HepG2 (cell line): Measurements from ENCODE around the gene RBM47. TPM values are rescaled to one million over a fixed set of nuclear protein-coding genes. Genes with fewer than 3 reads are reported as not detected.

Source experiments
- ATAC-seq: fragments of 200-7000 bp; cut with Tn5 transposase; 3 replicates; pipeline ENCODE4 v1.9.1; 2020; ENCODE audit warnings: mild to moderate bottlenecking, moderate library complexity
- BruUV-seq: library from RNA; stranded (reverse); fragments of 400-500 nt; replicated peaks from 2 replicates; lab custom pipeline; 2021; lab: Mats Ljungman, UMichigan
- CTCF ChIA-PET: fragments of 300-600 bp; formaldehyde crosslinking; extraction: SDS; loops from one replicate; lab custom pipeline; 2021; ENCODE audit warnings: low total read pairs, inconsistent platforms, low intra/inter-chr PET ratio; lab: Yijun Ruan, JAX
- POLR2A ChIA-PET: fragments of 350-600 bp; sonication (Branson Sonifier 250); formaldehyde crosslinking; loops from one replicate; lab custom pipeline; 2020; ENCODE audit warnings: antibody characterized with exemption, inconsistent platforms; lab: Yijun Ruan, JAX
- DNase-seq: peaks from one replicate; pipeline ENCODE4 v3.0.0-alpha.2; 2015; ENCODE audit warnings: low spot score
- FAIRE-seq: peaks from 3 replicates; lab custom pipeline; 2011; peaks lifted over from hg19 to GRCh38; lab: Jason Lieb, UNC
- H2AFZ ChIP-seq: one replicate; pipeline ENCODE4 v1.6.1; 2011; ENCODE audit warnings: low read length, inconsistent platforms
- H3K27ac ChIP-seq: fragments of 300-600 bp; 3 replicates; pipeline ENCODE4 v1.8.0; 2011; ENCODE audit warnings: mixed run types, mild to moderate bottlenecking, mixed read lengths, low read length, inconsistent platforms; ENCODE audit not compliant: insufficient read depth; ENCODE audit errors: extremely low read length
- H3K27me3 ChIP-seq, 2 experiments: fragments of 200-600 bp in 1 of 2; 2 replicates in 1 of 2; 3 replicates in 1 of 2; pipeline versions ENCODE4 v1.6.0 to v1.8.0; 2011; ENCODE audit warnings: low read length in 2 of 2, mild to moderate bottlenecking in 2 of 2, moderate library complexity in 2 of 2, inconsistent platforms in 1 of 2; ENCODE audit not compliant: insufficient read depth in 2 of 2, control insufficient read depth in 1 of 2
- H3K36me3 ChIP-seq, 2 experiments: fragments of 200-600 bp in 1 of 2; replicated peaks in 1 of 2; 2 replicates in 1 of 2; 3 replicates in 1 of 2; pipeline versions ENCODE4 v1.5.1 to v1.8.0; 2011; ENCODE audit warnings: low read length in 2 of 2, inconsistent platforms in 1 of 2; ENCODE audit not compliant: insufficient read depth in 2 of 2, control insufficient read depth in 1 of 2
- H3K4me1 ChIP-seq: 2 replicates; pipeline ENCODE4 v1.5.1; 2012; ENCODE audit warnings: low read length, inconsistent platforms; ENCODE audit not compliant: insufficient read depth
- H3K4me2 ChIP-seq: 2 replicates; pipeline ENCODE4 v1.6.0; 2011; ENCODE audit warnings: low read depth, low read length, inconsistent platforms
- H3K4me3 ChIP-seq, 3 experiments: fragments of 200-600 bp in 1 of 3; sonication (generic), shearing (Covaris generic) in 1 of 3; replicated peaks in 1 of 3; 2 replicates each; pipeline ENCODE4 v1.5.1; 2011 to 2016; ENCODE audit warnings: low read length in 3 of 3, inconsistent platforms in 2 of 3, low read depth in 2 of 3, mild to moderate bottlenecking in 2 of 3, control low read depth in 1 of 3, mixed read lengths in 1 of 3; ENCODE audit not compliant: insufficient read depth in 1 of 3
- H3K79me2 ChIP-seq: one replicate; pipeline ENCODE4 v1.6.1; 2011; ENCODE audit warnings: low read length, inconsistent platforms; ENCODE audit not compliant: insufficient read depth
- H3K9ac ChIP-seq: 2 replicates; pipeline ENCODE4 v1.6.0; 2011; ENCODE audit warnings: mild to moderate bottlenecking, low read depth, low read length, inconsistent platforms; ENCODE audit not compliant: insufficient read depth
- H3K9me3 ChIP-seq: 2 replicates; pipeline ENCODE4 v1.5.1; 2012; ENCODE audit warnings: mild to moderate bottlenecking, low read length
- H4K20me1 ChIP-seq: 2 replicates; pipeline ENCODE4 v1.6.0; 2011; ENCODE audit warnings: inconsistent platforms, mild to moderate bottlenecking, low read length, moderate library complexity; ENCODE audit not compliant: insufficient read depth
- FOXM1 ChIP-seq: sonication (generic); formaldehyde crosslinking; IDR thresholded peaks from 2 replicates; pipeline ENCODE4 v1.5.0; 2020; ENCODE audit warnings: missing genetic modification reagents
- RERE ChIP-seq: IDR thresholded peaks from 2 replicates; pipeline ENCODE4 v1.6.1; 2016; ENCODE audit warnings: low read depth, missing genetic modification reagents, missing compliant biosample characterization
- REXO4 ChIP-seq: sonication (generic); formaldehyde crosslinking; IDR thresholded peaks from 2 replicates; pipeline ENCODE4 v1.8.0; 2022; ENCODE audit warnings: missing genetic modification reagents, mild to moderate bottlenecking, borderline replicate concordance
- ZFYVE20 ChIP-seq: sonication (generic); formaldehyde crosslinking; IDR thresholded peaks from 2 replicates; pipeline ENCODE4 v1.8.0; 2023; ENCODE audit warnings: low read depth, mild to moderate bottlenecking, moderate library complexity, missing genetic modification reagents, borderline replicate concordance
- ZNF24 ChIP-seq: fragments of 450-650 bp; IDR thresholded peaks from 2 replicates; pipeline ENCODE4 v1.6.1; 2017; ENCODE audit warnings: antibody characterized with exemption, mild to moderate bottlenecking
- ZNF326 ChIP-seq: sonication (generic); formaldehyde crosslinking; IDR thresholded peaks from 2 replicates; pipeline ENCODE4 v1.4.0; 2020; ENCODE audit warnings: missing genetic modification reagents, borderline replicate concordance
- ZNF512B ChIP-seq: sonication (generic); formaldehyde crosslinking; IDR thresholded peaks from 2 replicates; pipeline ENCODE4 v1.5.1; 2020; ENCODE audit warnings: missing genetic modification reagents, mild to moderate bottlenecking, borderline replicate concordance
- WGBS: methylation state at CpG from one replicate; pipeline ENCODE4 v1.1.6; 2017; ENCODE audit warnings: low lambda C conversion rate; 5-methylcytosine and 5-hydroxymethylcytosine counted together
- in situ Hi-C: cut with HindIII; loops from 2 replicates; pipeline ENCODE4 v1.10.0; 2017; ENCODE audit warnings: low pct_unique_long_range_greater_than_20kb; ENCODE audit not compliant: extremely low pct_ligation_motif_present
- intact Hi-C: fragments of 100-400 bp; cut with micrococcal nuclease; formaldehyde crosslinking; loops from one replicate; pipeline ENCODE4 v1.10.0; 2022; ENCODE audit not compliant: unreplicated experiment
- polyA plus RNA-seq, 8 experiments: library from polyadenylated mRNA; depleted of rRNA in 3 of 8; stranded (reverse) in 7 of 8; unstranded in 1 of 8; fragments of >200 nt; fragmentation: Illumina TruSeq in 4 of 8; extraction: Trizol in 4 of 8; gene quantifications; 2 replicates each; pipeline versions ENCODE4 v1.2.1 to v1.2.3, GENCODE V29; 2011 to 2016; ENCODE audit warnings: low read depth in 4 of 8, missing spikeins in 1 of 8, mixed read lengths in 1 of 8; ENCODE audit not compliant: insufficient read depth in 1 of 8
- total RNA-seq, 5 experiments: library from RNA; depleted of rRNA; stranded (reverse); fragments of >200 nt; fragmentation: Illumina TruSeq; extraction: Trizol; gene quantifications; 2 replicates each; pipeline ENCODE4 v1.2.3, GENCODE V29; 2016; ENCODE audit warnings: low read depth in 1 of 5

RBM47 gene
- total and polyA plus RNA-seq, 2 of the 13 experiments (the other 11 are each of a cell fraction or from before 2014, with no cell fraction given): 1.2 to 2.5 TPM

- Histone ChIP-seq H4K20me1 (no peaks in the 10 kb centered on the region), H3K27me3 (peaks cover 0 to 9% of the 10 kb centered on the region in 2 experiments; a peak in 1 of 5 replicates), H3K4me2 (no peak overlapping the region), H3K4me1 (peaks cover 14% of the 10 kb centered on the region)
- 48% methylated on average over 5 of the region's 8 CpGs for WGBS
- POLR2A ChIA-PET: interaction anchor here (1.2 kb wide), 1 partner anchor 9 kb away, joined by 3 read pairs; no protein-coding TSS in a partner anchor
- TF ChIP-seq ZNF326 (CRISPR knock-in tag) (no peak), FOXM1 (CRISPR knock-in tag) (no peak), REXO4 (CRISPR knock-in tag) (no peak), ZNF512B (no peak), ZNF24 (no peak), RERE (no peak), ZFYVE20 (no peak)
- TF ChIP-seq, all 625 proteins: peak for 0
- Histone ChIP-seq H3K27ac (no peak overlapping the region), H2AFZ (no peak overlapping the region), H3K36me3 (no peaks in the 10 kb centered on the region), H3K9ac (no peak overlapping the region), H3K79me2 (no peaks in the 10 kb centered on the region), H3K4me3 (no peak overlapping the region), H3K9me3 (no peaks in the 10 kb centered on the region)
- CTCF ChIA-PET: no interaction called here
- DNase-seq (no peak), ATAC-seq (no peak), FAIRE-seq (no peak)
- in situ Hi-C loops (no loop called here), intact Hi-C loops (no loop called here)
- no TSS peak for BruUV-seq
These were observed 42.9 kb downstream of the RBM47 start for GRCh38 chr4:40586729-40587128.
